Ovary (tissue), 10 donors: Measurements from ENCODE around the gene PRPF38B. TPM values are rescaled to one million over a fixed set of nuclear protein-coding genes. Genes with fewer than 3 reads are reported as not detected.

Experiments used
- DNase-seq, 5 donors: peaks; one replicate each; pipeline ENCODE4 v3.0.0-alpha.2; 2019 to 2020
- H3K27ac ChIP-seq, 2 donors: fragments of 200-600 bp; one replicate each; pipeline versions ENCODE4 v1.5.1 to v1.8.0; 2019 to 2022
- H3K27me3 ChIP-seq: fragments of 200-600 bp; one replicate; pipeline ENCODE4 v1.8.0; 2022
- H3K36me3 ChIP-seq: fragments of 200-600 bp; sonication (generic); one replicate; pipeline ENCODE4 v1.5.1; 2019
- H3K4me1 ChIP-seq: one replicate; pipeline ENCODE4 v1.8.1; 2013; ENCODE audit warnings: mild to moderate bottlenecking, moderate library complexity; ENCODE audit not compliant: insufficient read depth
- H3K4me3 ChIP-seq: fragments of 200-600 bp; sonication (generic); one replicate; pipeline ENCODE4 v1.5.1; 2017
- H3K9me3 ChIP-seq, 2 donors: fragments of 200-600 bp in 1 of 2; sonication (generic) in 1 of 2; one replicate each; pipeline versions ENCODE4 v1.5.1 to v1.8.1; 2013 to 2019; ENCODE audit warnings: mild to moderate bottlenecking in 1 of 2, moderate library complexity in 1 of 2
- CTCF ChIP-seq, 3 donors: fragments of 450-650 bp in 2 of 3; fragments of 200-600 bp in 1 of 3; IDR thresholded peaks; one replicate each; pipeline versions ENCODE4 v1.5.1 to v1.8.0; 2016 to 2022; ENCODE audit warnings: antibody characterized with exemption in 3 of 3, mild to moderate bottlenecking in 1 of 3
- EP300 ChIP-seq: sonication (generic); formaldehyde crosslinking; IDR thresholded peaks from one replicate; pipeline ENCODE4 v1.6.1; 2017; ENCODE audit warnings: antibody characterized with exemption
- POLR2A ChIP-seq: fragments of 450-650 bp; IDR thresholded peaks from one replicate; pipeline ENCODE4 v1.6.1; 2017; ENCODE audit warnings: antibody characterized with exemption, mild to moderate bottlenecking, moderate library complexity
- WGBS, 3 donors: extraction: QIAGEN DNeasy Blood & Tissue Kit in 1 of 3; methylation state at CpG; one replicate each; pipeline versions ENCODE4 v1.1.5 to v1.1.7; 2013 to 2017; 5-methylcytosine and 5-hydroxymethylcytosine counted together
- intact Hi-C, 4 donors: fragments of 100-400 bp; cut with DNase I; formaldehyde crosslinking; loops; one replicate each; pipeline versions ENCODE4 v1.11.0 to v1.15.1; 2022 to 2023
- long read RNA-seq, 3 donors: library from polyadenylated mRNA in 2 of 3; unstranded in 2 of 3; transcript quantifications; one replicate each; pipeline ENCODE4 v2.0.0 and lab custom pipeline, GENCODE V29; 2021 to 2026
- polyA plus RNA-seq, 2 donors: library from polyadenylated mRNA; stranded (reverse); fragments of 200-250 nt in 1 of 2; fragments of 350-450 nt in 1 of 2; fragmentation: Illumina TruSeq in 1 of 2; extraction: RNeasy Lipid Tissue Mini Kit (QIAGEN cat#74804) in 1 of 2; gene quantifications; one replicate each; pipeline ENCODE4 v1.2.3, GENCODE V29; 2013 to 2014
- total RNA-seq, 7 donors: library from RNA; depleted of rRNA in 2 of 7; stranded (reverse); fragments of >200 nt in 2 of 7; fragmentation: NEBNext Ultra II Directional in 3 of 7; extraction: Animal tissue kit (Norgen Biotek cat#: 25700) in 3 of 7; gene quantifications; one replicate each; pipeline versions ENCODE4 v1.1.0 to v1.2.4, GENCODE V29; 2016 to 2023
- donor health status: DM: no; HTN: no; CAD: no; lungs with moderate emphysema.
- donor health status: DM: no; HTN: no; CAD: no.
- donor health status: Bipolar disorder and iron deficiency.
- donor health status: DM: yes; HTN: yes; CAD: no.
- donor health status: DM: no; HTN: no; CAD: no.
- donor health status: DM: yes; HTN: yes; CAD: no.

PRPF38B gene
- total RNA-seq (10 to 100 TPM; 16.5 to 32.0 (median 29.4) TPM), polyA plus RNA-seq (10 to 100 TPM; 26.1 to 36.2 TPM)
- long read RNA-seq, donor 1, transcript PRPF38B-203 (6 exons, 3,693 nt), result major isoform, 113 of 271 reads
- long read RNA-seq, donor 1, partial matches to known transcripts, result 37 of 271 reads
- long read RNA-seq, donor 1, other reads (novel, unspliced or antisense), result 120 of 271 reads
- long read RNA-seq, donor 2, transcript PRPF38B-205 (2 exons, 1,352 nt), result minor isoform, 10 of 28 reads
- long read RNA-seq, donor 2, transcript PRPF38B-203 (6 exons, 3,693 nt), result major isoform, 18 of 28 reads
- long read RNA-seq, donor 2, partial matches to known transcripts, result 0 of 28 reads
- long read RNA-seq, donor 2, other reads (novel, unspliced or antisense), result 0 of 28 reads
- long read RNA-seq, donor 3, transcript PRPF38B-203 (6 exons, 3,693 nt), result major isoform, 38 of 59 reads
- long read RNA-seq, donor 3, partial matches to known transcripts, result 3 of 59 reads
- long read RNA-seq, donor 3, other reads (novel, unspliced or antisense), result 18 of 59 reads

GRCh38 chr1:108691942-108692723, at the start of gene PRPF38B:
TSS of gene PRPF38B (plus strand) at chr1:108692310. CDS start at chr1:108692592, 282 bp downstream.
- peaks cover 2% of the 10 kb centered on the region for H3K4me1 ChIP-seq
- WGBS, 3 donors, result 0% methylated on average over 45 to 59 of the region's 59 CpGs
- intact Hi-C loops, result loop anchor here in 1 of 4 donors (10.0 kb wide), 1 partner anchor 53 kb away; the partner anchor contains the start of gene STXBP3
- H3K27ac ChIP-seq, result peak within 1 kb of the TSS; percentile 63 to 97
- no peaks in the 10 kb centered on the region for H3K36me3 ChIP-seq
- TF ChIP-seq EP300, result no peak
- TF ChIP-seq POLR2A, result peak; percentile 95
- DNase-seq, result peak; percentile 90 to 96 (median 94)
- no peaks in the 10 kb centered on the region for H3K9me3 ChIP-seq
- H3K4me3 ChIP-seq, result peak within 1 kb of the TSS; percentile 89
- H3K27me3 ChIP-seq, result no peaks in the 10 kb centered on the region

- intact Hi-C loops, result loop anchor here (5.0 to 10.0 kb wide), 2 partner anchors 129 to 131 kb away; no protein-coding TSS in a partner anchor
- peak in 2 of 5 donors; percentile 12 to 63 for DNase-seq
- TF ChIP-seq POLR2A, result no peak
- TF ChIP-seq CTCF (IDR thresholded peaks at IDR 0.05), result peak in 2 of 3 donors; percentile 53 to 63
- no peaks in the 10 kb centered on the region for H3K27me3 ChIP-seq
- no peaks in the 10 kb centered on the region for H3K9me3 ChIP-seq
- no peak overlapping the region for H3K27ac ChIP-seq
- no peaks in the 10 kb centered on the region for H3K36me3 ChIP-seq
- WGBS, 3 donors, result 29 to 30% (median 30%) methylated on average over 3 of the region's 3 CpGs
- H3K4me1 ChIP-seq, result no peaks in the 10 kb centered on the region
- H3K4me3 ChIP-seq, result no peak overlapping the region
Observed at GRCh38 chr1:108643492-108644335, 48.4 kb upstream of the PRPF38B start.

- H3K9me3 ChIP-seq, result no peaks in the 10 kb centered on the region
- H3K36me3 ChIP-seq, result no peaks in the 10 kb centered on the region
- H3K4me3 ChIP-seq, result no peak overlapping the region
- H3K27ac ChIP-seq, result no peak overlapping the region
- WGBS, 3 donors, result 56 to 59% (median 56%) methylated on average over 7 of the region's 7 CpGs
- H3K4me1 ChIP-seq, result no peaks in the 10 kb centered on the region
- intact Hi-C loops, result loop anchor here (5.0 to 10.0 kb wide), 2 partner anchors 130 to 133 kb away; no protein-coding TSS in a partner anchor
- DNase-seq, result no peak
- TF ChIP-seq POLR2A (no peak), CTCF (IDR thresholded peaks at IDR 0.05) (no peak), EP300 (no peak)
- H3K27me3 ChIP-seq, result no peaks in the 10 kb centered on the region
Observed at GRCh38 chr1:108644984-108645383, 47.1 kb upstream of the PRPF38B start.

GRCh38 chr1:108645564-108646184, 46.4 kb upstream of the PRPF38B start:
- H3K36me3 ChIP-seq, result no peaks in the 10 kb centered on the region
- H3K9me3 ChIP-seq, result no peaks in the 10 kb centered on the region
- WGBS, 3 donors, result 77 to 79% (median 77%) methylated on average over 9 of the region's 9 CpGs
- no peak overlapping the region for H3K4me3 ChIP-seq
- H3K4me1 ChIP-seq, result no peaks in the 10 kb centered on the region
- H3K27me3 ChIP-seq, result no peaks in the 10 kb centered on the region
- no peak overlapping the region for H3K27ac ChIP-seq
- DNase-seq, result no peak
- no peak for TF ChIP-seq EP300
- intact Hi-C loops, result loop anchor here in 1 of 4 donors (10.0 kb wide), 1 partner anchor 131 kb away; no protein-coding TSS in a partner anchor
